Measurements from ENCODE around the gene EXOC4. TPM values are rescaled to one million over a fixed set of nuclear protein-coding genes. Genes with fewer than 3 reads are reported as not detected.

The EXOC4 gene
- total RNA-seq, 2 experiments from 2014 or later = 58.0 to 59.9 TPM

DNA sequence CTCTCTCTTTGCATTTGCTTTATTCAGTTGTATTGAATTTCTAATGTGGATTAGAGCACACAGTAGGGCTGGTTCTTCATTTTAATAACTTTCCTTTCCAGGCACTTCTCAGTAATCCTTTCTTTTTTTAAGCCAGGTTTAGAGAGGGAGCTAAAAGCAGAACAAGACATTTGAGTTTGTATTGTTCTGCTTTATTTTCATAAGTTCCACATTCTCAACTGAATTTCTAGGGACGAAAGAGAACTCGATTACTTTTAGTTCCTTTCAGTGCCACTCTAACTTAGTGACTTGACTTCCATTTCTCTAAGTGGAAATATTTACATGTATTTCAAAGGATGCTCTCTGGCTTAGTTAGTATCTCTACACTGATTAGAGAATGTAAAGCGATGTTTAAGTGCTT is 145.6 kb downstream of the EXOC4 start:
- no peaks in the 10 kb centered on the region for H3K27me3 ChIP-seq (ENCODE audit: control insufficient read depth in 1 of 2, insufficient read depth in 2 of 2, low read length in 2 of 2)
- Mint-ChIP-seq H3K36me3 (ENCODE audit: low read depth) (peaks cover 8% of the 10 kb centered on the region), H3K4me1 (ENCODE audit: low read depth) (peaks cover 14% of the 10 kb centered on the region), H3K27me3 (no peaks in the 10 kb centered on the region), H3K4me3 (no peak overlapping the region), H3K9me3 (no peaks in the 10 kb centered on the region), H3K27ac (no peak overlapping the region)
- no peak overlapping the region for H3K27ac ChIP-seq (ENCODE audit: low read depth in 1 of 2, low read length in 2 of 2)
- ATAC-seq (ENCODE audit: poor library complexity) = no peak
- CTCF ChIA-PET = no interaction called here
- H3K4me3 ChIP-seq (ENCODE audit: low read length) = no peak overlapping the region
- H3K9me3 ChIP-seq (ENCODE audit: control insufficient read depth in 1 of 2, insufficient read depth in 1 of 2, low read length in 2 of 2) = no peaks in the 10 kb centered on the region
- no peaks in the 10 kb centered on the region for H3K36me3 ChIP-seq (ENCODE audit: insufficient read depth, low read length)
- POLR2A ChIA-PET = no interaction called here
- DNase-seq = no peak
- TF ChIP-seq, protein P1, sequence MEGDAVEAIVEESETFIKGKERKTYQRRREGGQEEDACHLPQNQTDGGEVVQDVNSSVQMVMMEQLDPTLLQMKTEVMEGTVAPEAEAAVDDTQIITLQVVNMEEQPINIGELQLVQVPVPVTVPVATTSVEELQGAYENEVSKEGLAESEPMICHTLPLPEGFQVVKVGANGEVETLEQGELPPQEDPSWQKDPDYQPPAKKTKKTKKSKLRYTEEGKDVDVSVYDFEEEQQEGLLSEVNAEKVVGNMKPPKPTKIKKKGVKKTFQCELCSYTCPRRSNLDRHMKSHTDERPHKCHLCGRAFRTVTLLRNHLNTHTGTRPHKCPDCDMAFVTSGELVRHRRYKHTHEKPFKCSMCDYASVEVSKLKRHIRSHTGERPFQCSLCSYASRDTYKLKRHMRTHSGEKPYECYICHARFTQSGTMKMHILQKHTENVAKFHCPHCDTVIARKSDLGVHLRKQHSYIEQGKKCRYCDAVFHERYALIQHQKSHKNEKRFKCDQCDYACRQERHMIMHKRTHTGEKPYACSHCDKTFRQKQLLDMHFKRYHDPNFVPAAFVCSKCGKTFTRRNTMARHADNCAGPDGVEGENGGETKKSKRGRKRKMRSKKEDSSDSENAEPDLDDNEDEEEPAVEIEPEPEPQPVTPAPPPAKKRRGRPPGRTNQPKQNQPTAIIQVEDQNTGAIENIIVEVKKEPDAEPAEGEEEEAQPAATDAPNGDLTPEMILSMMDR (IDR thresholded peaks at IDR 0.05) = no peak
- H3K4me1 ChIP-seq (ENCODE audit: insufficient read depth, low read length) = no peaks in the 10 kb centered on the region
- intact Hi-C loops (cut with DNase I, micrococcal nuclease) = no loop called here

DNA sequence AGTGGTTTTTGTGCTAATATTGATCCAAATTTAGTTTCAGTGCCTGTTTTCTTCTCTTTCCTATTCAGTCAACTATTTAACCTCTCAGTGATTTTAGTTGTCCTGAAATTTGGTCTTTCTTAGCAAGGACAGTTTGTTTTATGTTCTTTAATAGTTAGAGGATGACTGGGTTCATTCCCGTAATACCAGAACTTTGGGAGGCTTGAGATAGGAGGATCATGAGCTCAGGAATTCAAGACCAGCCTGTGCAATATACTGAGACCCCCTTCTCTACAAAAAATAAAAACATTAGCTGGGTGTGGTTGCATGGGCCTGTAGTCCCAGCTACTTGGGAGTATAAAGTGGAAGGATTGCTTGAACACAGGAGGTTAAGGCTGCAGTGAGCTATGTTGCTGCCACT is 148.3 kb downstream of the EXOC4 start:
- CTCF ChIA-PET = no interaction called here
- no peaks in the 10 kb centered on the region for H3K27me3 Mint-ChIP-seq
- no peaks in the 10 kb centered on the region for H3K9me3 Mint-ChIP-seq
- intact Hi-C loops (cut with DNase I, micrococcal nuclease) = no loop called here
- peaks cover 18% of the 10 kb centered on the region for H3K36me3 Mint-ChIP-seq (ENCODE audit: low read depth)
- Histone ChIP-seq H3K36me3 (ENCODE audit: insufficient read depth, low read length) (peaks cover 2% of the 10 kb centered on the region), H3K4me1 (ENCODE audit: insufficient read depth, low read length) (no peaks in the 10 kb centered on the region), H3K9me3 (ENCODE audit: control insufficient read depth in 1 of 2, insufficient read depth in 1 of 2, low read length in 2 of 2) (no peaks in the 10 kb centered on the region), H3K27me3 (ENCODE audit: control insufficient read depth in 1 of 2, insufficient read depth in 2 of 2, low read length in 2 of 2) (no peaks in the 10 kb centered on the region), H3K27ac (ENCODE audit: low read depth in 1 of 2, low read length in 2 of 2) (no peak overlapping the region), H3K4me3 (ENCODE audit: low read length) (no peak overlapping the region)
- POLR2A ChIA-PET = no interaction called here
- H3K4me3 Mint-ChIP-seq = no peak overlapping the region
- peaks cover 14% of the 10 kb centered on the region for H3K4me1 Mint-ChIP-seq (ENCODE audit: low read depth)
- TF ChIP-seq, protein P1 (IDR thresholded peaks at IDR 0.05) = no peak
- no peak overlapping the region for H3K27ac Mint-ChIP-seq
- DNase-seq (no peak), ATAC-seq (ENCODE audit: poor library complexity) (no peak)

DNA sequence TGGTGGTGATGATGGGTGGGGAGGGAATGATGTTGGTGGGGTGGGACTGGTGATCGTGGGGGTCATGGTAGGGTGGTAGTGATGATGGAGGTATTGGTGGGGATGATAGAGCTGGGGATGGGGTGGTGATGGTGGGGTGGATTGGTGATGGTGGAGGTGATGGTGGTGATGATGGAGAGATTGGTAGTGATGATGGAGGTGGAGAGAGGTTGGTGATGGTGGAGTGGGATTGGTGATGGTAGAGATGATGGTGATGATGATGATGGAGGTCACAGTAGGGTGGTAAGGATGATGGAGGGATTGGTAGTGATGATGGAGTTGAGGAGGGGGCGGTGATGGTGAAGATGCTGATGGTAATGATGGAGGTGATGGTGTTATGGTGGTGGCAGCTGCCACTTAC is 155.3 kb downstream of the EXOC4 start:
- Mint-ChIP-seq H3K36me3 (ENCODE audit: low read depth) (peaks cover 10% of the 10 kb centered on the region), H3K4me3 (no peak overlapping the region), H3K9me3 (no peaks in the 10 kb centered on the region), H3K4me1 (ENCODE audit: low read depth) (peaks cover 22% of the 10 kb centered on the region), H3K27me3 (no peaks in the 10 kb centered on the region), H3K27ac (no peak overlapping the region)
- Histone ChIP-seq H3K4me1 (ENCODE audit: insufficient read depth, low read length) (no peaks in the 10 kb centered on the region), H3K36me3 (ENCODE audit: insufficient read depth, low read length) (peaks cover 2% of the 10 kb centered on the region), H3K27me3 (ENCODE audit: control insufficient read depth in 1 of 2, insufficient read depth in 2 of 2, low read length in 2 of 2) (no peaks in the 10 kb centered on the region), H3K4me3 (ENCODE audit: low read length) (no peak overlapping the region), H3K27ac (ENCODE audit: low read depth in 1 of 2, low read length in 2 of 2) (no peak overlapping the region), H3K9me3 (ENCODE audit: control insufficient read depth in 1 of 2, insufficient read depth in 1 of 2, low read length in 2 of 2) (no peaks in the 10 kb centered on the region)
- intact Hi-C loops (cut with DNase I, micrococcal nuclease) = no loop called here
- ATAC-seq (ENCODE audit: poor library complexity) = no peak
- DNase-seq = no peak
- ChIA-PET POLR2A (no interaction called here), CTCF (no interaction called here)
- TF ChIP-seq, protein P1 (IDR thresholded peaks at IDR 0.05) = no peak
